Skeletal muscle cell (primary cell): ENCODE measurements around the gene USP13.
"Not testable (repeated sequence)": the region's sequence is repeated elsewhere in the genome, so short reads cannot be mapped to it uniquely, and the experiment has no call there.

Source experiments
- DNase-seq: peaks from one replicate; pipeline ENCODE4 v3.0.0-alpha.2; 2010; ENCODE audit warnings: low read depth
- H3K4me3 ChIP-seq: 2 replicates; pipeline ENCODE4 v1.5.1; 2011; ENCODE audit warnings: low read depth, mild to moderate bottlenecking, control low read depth, low read length, moderate library complexity

USP13 gene

GRCh38 chr3:179653096-179653797 lies 407 bp downstream of the USP13 start:
- no peak for DNase-seq
- peak overlapping the region; percentile 85 for H3K4me3 ChIP-seq

GRCh38 chr3:179655236-179655635 lies 2.4 kb downstream of the USP13 start:
- no peak overlapping the region for H3K4me3 ChIP-seq
- no peak for DNase-seq

DNA sequence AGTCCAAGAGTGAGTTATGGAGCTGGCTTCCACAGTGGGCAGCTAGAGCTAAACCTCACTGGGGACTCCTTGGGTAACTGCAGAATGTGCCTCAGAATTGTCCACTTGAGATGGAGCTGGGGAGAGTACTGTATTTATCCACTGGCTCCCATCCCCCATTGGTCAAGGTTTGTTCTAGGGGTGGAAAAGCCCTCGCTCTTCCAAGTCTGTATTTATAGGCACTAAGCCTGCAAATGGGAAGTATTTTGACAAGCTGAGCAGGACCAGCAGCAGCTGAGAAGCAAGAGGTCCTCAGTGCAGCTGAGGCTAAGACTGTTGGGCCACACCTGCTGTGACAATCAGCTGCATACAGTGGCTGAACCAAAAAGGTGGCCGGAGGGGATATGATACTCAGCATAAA lies 5.8 kb downstream of the USP13 start:
- DNase-seq: no peak
- no peak overlapping the region for H3K4me3 ChIP-seq

- no peak for DNase-seq
- no peak overlapping the region for H3K4me3 ChIP-seq
Measured at GRCh38 chr3:179660872-179661271, 8.0 kb downstream of the USP13 start.

DNA sequence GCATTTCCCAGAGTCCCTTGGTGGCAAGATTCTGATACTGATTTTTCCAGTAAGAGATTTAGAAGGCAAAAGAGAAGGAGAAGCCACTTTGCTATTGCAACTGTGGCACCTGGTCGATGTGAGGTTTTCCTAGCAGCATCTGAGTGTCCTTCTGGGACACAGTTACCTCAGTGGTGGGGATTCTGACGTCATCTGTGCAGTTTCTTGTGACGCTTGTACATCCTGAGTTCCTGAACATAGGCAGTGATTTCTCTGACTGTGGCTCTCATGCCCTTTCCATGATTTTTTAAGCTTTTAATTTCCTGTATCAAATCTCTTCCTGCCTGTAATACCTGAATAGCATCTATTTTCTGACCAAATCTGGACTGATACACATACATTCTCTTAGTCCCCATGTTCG lies 8.9 kb downstream of the USP13 start:
- DNase-seq: no peak

GRCh38 chr3:179663093-179663492 lies 10.3 kb downstream of the USP13 start:
- DNase-seq: no peak

More for the DNA sequence above, 8.9 kb downstream of the USP13 start:
- no peak overlapping the region for H3K4me3 ChIP-seq

DNA sequence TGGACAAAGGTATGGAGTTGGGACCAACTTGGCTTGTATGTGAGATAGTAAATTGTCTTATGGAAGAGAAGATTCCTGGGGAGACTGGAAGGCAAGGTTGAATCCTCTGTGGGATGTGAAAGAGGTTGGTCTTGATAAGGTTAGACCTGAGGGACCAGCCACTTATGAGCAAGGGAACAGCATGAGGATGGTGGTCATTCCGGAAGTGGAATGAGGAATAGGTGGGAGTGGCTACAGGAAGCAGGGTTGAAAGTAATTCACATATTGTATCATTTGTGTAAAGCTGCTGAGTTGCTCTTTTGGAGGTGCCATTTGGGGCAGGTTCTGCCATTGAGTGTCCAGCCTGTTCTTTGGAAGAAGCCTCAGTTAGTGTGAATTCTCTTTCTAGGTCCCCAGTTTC lies 13.2 kb downstream of the USP13 start:
- H3K4me3 ChIP-seq: no peak overlapping the region
- DNase-seq: no peak

More at GRCh38 chr3:179663093-179663492, 10.3 kb downstream of the USP13 start:
- no peak overlapping the region for H3K4me3 ChIP-seq

GRCh38 chr3:179666436-179667035 lies 13.7 kb downstream of the USP13 start:
- no peak for DNase-seq
- H3K4me3 ChIP-seq: no peak overlapping the region

DNA sequence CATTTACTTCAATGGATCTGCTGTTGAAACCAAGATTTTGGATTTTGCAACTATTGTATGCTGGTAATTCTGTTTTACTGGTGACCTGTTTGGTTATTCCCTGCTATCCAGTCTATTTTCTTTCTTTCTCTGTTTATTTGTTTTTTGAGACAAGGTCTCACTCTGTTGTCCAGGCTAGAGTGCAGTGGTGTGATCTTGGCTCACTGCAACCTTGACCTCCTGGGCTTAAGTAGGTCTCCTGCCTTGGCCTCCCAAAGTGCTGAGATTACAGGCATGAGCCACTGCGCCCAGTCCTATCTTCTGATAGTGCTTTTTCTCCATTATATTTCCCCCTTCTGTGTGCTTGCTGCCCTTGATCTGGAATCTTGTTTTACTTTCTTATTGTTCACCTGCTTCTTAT lies 15.6 kb downstream of the USP13 start:
- H3K4me3 ChIP-seq: no peak overlapping the region
- DNase-seq: no peak

DNA sequence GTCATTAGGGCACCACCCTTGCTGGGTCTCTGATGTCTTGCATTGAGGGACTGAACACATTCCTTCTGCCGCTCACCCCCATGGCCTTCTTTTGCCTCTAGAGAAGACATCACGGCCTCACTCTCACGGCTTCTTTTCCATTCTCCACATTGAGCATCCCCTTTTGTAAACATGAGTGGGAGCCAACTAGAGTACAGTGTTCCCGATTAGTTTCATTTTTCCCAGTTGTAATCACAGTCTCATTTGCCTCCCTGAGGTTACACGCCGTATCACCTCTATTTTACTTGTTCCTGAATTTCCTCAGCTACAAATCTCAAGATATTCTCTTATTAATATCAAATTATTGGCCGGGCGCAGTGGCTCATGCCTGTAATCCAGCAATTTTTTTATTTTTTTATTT lies 17.5 kb downstream of the USP13 start:
- no peak overlapping the region for H3K4me3 ChIP-seq
- DNase-seq: no peak

GRCh38 chr3:179671309-179671708 lies 18.5 kb downstream of the USP13 start:
- no peak overlapping the region for H3K4me3 ChIP-seq
- DNase-seq: no peak

GRCh38 chr3:179671747-179672242 lies 19.0 kb downstream of the USP13 start:
- no peak overlapping the region for H3K4me3 ChIP-seq
- peak; percentile 53 for DNase-seq

DNA sequence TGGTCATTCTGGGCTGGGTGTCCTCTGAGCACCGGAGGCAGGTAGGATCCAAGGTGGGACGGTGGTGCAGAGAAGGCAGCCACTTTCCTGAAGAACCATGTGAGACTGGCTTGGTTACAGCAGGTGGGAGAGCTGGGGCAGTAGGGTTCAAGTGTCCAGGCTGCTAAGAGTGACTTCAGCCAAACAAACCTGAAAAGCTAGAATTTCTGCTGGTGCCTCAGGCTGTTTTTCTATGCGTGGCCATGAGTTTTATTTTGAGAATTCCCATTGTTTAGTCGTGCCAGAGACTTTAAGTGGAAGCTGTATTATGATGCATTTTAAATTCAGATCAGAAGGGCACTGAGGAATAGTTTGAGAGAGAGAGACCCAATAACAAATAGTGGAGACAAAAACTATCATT lies 20.1 kb downstream of the USP13 start:
- no peak overlapping the region for H3K4me3 ChIP-seq

DNA sequence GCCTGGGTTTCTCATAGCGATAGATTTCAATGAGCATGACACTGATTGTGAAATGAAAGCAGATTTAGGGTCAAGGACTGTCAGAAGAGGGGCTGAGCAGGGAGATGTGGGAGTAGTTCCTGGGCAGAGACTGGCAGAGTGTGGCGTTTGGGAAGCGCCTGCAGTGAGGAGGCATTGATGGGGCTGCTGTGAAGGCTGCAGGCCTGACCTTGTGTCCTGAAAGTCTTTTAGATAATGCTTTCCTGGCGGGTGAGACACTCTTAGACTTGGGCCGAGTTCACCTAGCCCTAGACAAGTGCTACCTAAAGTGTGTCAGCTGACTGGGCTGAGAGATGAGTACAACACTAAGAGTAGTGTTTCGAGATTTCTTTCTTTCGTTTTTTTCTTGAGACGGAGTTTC lies 20.7 kb downstream of the USP13 start:
- DNase-seq: no peak
- no peak overlapping the region for H3K4me3 ChIP-seq

More for the DNA sequence above, 20.1 kb downstream of the USP13 start:
- DNase-seq: no peak

- no peak for DNase-seq
- no peak overlapping the region for H3K4me3 ChIP-seq
Measured at GRCh38 chr3:179676081-179676480, 23.2 kb downstream of the USP13 start.

DNA sequence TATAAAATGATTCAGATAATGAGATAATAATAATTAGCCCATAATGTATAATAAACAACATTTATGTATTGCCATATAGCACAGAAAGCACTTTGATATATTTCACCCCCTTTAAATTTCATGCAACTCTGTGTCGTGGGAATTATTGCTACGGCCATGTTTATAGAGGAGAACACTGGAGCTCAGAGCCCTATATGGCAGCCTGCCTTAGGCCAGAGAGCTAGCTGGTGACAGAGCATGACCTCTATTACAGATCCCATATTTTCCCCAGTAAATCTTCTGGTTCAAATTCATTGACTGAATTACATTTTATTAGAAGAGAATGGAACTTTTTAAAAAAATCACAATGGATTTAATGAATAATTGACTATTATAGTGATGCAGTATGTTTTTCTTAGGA lies 25.0 kb downstream of the USP13 start:
- no peak overlapping the region for H3K4me3 ChIP-seq
- DNase-seq: no peak

DNA sequence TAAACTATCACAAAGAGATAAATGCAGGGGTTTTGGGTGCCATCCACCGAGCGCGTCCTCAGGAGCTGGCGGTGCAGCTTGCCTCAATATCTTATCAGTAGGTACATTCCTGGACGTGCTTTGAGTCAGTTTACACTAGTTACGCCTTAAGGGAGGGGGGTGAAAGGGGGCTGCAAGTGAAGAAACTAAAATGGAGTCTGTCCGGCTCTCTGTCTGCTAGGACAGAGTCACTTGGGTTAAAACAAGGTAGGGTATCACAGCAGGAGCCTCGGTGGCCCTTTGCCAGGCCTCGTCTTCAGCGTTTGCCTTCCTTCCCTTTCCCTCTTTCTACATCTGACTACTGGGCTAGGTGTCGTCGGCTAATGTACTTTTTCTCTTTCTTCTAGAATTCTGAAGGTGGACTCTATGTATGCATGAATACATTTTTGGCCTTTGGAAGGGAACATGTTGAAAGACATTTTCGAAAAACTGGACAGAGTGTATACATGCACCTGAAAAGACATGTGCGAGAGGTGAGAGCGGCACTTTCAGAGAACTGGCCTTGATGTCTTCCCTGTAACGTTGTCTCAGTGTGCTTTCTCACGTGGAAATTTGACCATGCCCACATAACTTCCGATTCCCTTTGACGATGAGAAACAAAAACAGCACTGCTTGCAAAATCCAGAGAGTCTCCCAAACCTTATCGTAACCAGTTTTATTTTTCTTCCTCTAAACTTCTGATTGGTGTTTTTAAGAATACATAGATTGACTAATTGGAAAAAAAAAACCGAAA lies 28.8 kb downstream of the USP13 start:
- no peak for DNase-seq
- no peak overlapping the region for H3K4me3 ChIP-seq

- no peak for DNase-seq
- H3K4me3 ChIP-seq: no peak overlapping the region
Measured at GRCh38 chr3:179682426-179683080, 29.7 kb downstream of the USP13 start.

DNA sequence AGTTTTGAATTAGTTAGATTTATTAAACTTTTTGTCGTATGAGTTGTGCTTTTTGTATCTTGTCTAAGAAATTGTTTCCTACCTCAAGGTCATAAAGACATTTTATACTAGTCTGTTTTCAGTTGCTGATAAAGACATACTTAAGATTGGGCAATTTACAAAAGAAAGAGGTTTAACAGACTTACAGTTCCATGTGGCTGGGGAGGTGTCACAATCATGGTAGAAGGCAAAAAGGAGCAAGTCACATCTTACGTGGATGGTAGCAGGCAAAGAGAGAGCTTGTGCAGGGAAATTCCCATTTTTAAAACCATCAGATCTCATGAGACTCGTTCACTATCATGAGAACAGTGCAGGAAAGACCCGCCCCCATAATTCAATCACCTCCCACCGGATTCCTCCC lies 30.4 kb downstream of the USP13 start:
- H3K4me3 ChIP-seq, DNase-seq: not testable (repeated sequence)

- H3K4me3 ChIP-seq: no peak overlapping the region
- DNase-seq: no peak
Measured at GRCh38 chr3:179687967-179688535, 35.2 kb downstream of the USP13 start.
